Ishikawa (cell line): ENCODE measurements around the gene ZCCHC12.

Source experiments
- CEBPB ChIP-seq: IDR thresholded peaks from 2 replicates; pipeline ENCODE4 v1.6.1; 2012
- CREB1 ChIP-seq: IDR thresholded peaks from 2 replicates; pipeline ENCODE4 v1.6.1; 2012; ENCODE audit warnings: low read depth
- EGR1 ChIP-seq: IDR thresholded peaks from 2 replicates; pipeline ENCODE4 v1.6.1; 2012
- EP300 ChIP-seq: IDR thresholded peaks from 2 replicates; pipeline ENCODE4 v1.6.1; 2012; ENCODE audit warnings: borderline replicate concordance
- FOXM1 ChIP-seq: IDR thresholded peaks from 2 replicates; pipeline ENCODE4 v1.6.1; 2012; ENCODE audit warnings: low read depth, borderline replicate concordance
- NFIC ChIP-seq: IDR thresholded peaks from 2 replicates; pipeline ENCODE4 v1.6.1; 2012
- RAD21 ChIP-seq: IDR thresholded peaks from 2 replicates; pipeline ENCODE4 v1.6.1; 2012; ENCODE audit warnings: low read depth
- REST ChIP-seq: IDR thresholded peaks from 2 replicates; pipeline ENCODE4 v1.6.1; 2012; ENCODE audit warnings: low read depth, mild to moderate bottlenecking
- TAF1 ChIP-seq: IDR thresholded peaks from 2 replicates; pipeline ENCODE4 v1.6.1; 2012; ENCODE audit warnings: low read depth, mild to moderate bottlenecking
- TCF12 ChIP-seq: IDR thresholded peaks from 2 replicates; pipeline ENCODE4 v1.6.1; 2012; ENCODE audit warnings: low read depth
- TEAD4 ChIP-seq: IDR thresholded peaks from 2 replicates; pipeline ENCODE4 v1.6.1; 2012
- USF1 ChIP-seq: IDR thresholded peaks from 2 replicates; pipeline ENCODE4 v1.6.1; 2012
- YY1 ChIP-seq: IDR thresholded peaks from 2 replicates; pipeline ENCODE4 v1.6.1; 2012; ENCODE audit warnings: low read depth
- ZBTB7A ChIP-seq: IDR thresholded peaks from 2 replicates; pipeline ENCODE4 v1.6.1; 2012; ENCODE audit warnings: low read depth
- TF ChIP-seq, protein P1 (sequence below): IDR thresholded peaks from 2 replicates; pipeline ENCODE4 v1.6.1; 2012

The ZCCHC12 gene

DNA sequence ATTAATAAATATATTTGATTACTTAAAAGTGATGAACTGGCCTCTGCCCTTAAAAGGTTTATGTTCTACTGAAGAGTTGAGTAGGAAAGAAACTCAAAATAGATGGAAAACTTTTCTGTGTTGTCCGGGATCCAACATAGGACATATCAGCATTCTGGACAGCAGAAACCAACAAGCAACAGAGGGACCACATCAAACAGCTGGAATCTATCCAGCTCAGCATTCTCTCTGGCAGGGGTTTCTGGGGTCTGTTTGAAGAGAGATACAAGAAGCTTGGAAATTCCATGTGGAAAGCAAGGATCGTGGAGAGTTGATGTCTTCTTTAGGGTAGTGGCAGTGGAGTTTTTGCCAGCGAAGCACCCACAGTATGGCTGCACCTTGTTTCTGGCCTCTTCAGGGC lies 43.6 kb downstream of the ZCCHC12 start:
- TF ChIP-seq EP300 (no peak), FOXM1 (no peak), TCF12 (no peak), CEBPB (no peak), NFIC (no peak), ZBTB7A (no peak), REST (no peak), USF1 (no peak), TAF1 (no peak), TEAD4 (no peak), RAD21 (no peak), EGR1 (no peak)
- TF ChIP-seq, protein P1, sequence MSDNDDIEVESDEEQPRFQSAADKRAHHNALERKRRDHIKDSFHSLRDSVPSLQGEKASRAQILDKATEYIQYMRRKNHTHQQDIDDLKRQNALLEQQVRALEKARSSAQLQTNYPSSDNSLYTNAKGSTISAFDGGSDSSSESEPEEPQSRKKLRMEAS = no peak

DNA sequence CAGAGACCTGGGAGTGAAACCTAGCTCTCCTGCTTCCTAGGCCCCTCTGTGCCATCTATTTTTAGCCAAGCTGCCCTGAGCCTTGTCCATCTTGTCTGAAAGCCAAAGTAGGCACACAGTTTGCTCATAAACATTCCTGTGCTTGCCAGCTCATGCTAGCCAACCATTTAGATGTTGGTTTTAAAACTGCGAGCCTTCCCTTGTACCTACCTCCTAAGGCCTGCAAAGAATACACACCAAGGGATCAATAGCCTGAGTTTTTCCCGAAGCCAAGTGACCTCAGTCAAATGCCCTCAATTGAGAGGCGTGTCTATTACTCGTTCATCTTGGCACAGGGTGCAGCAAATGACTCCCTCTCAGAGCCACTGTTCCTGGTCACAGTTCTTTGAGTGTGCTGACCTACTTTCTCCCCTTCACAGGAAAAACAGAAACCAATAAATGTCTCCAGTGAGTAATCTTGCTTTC lies 48.5 kb downstream of the ZCCHC12 start:
- TF ChIP-seq CEBPB (no peak), FOXM1 (no peak), USF1 (no peak), EGR1 (no peak), ZBTB7A (no peak), TEAD4 (no peak), RAD21 (no peak), YY1 (no peak), NFIC (no peak), CREB1 (no peak), REST (no peak), TCF12 (no peak), TAF1 (no peak), EP300 (no peak)
- TF ChIP-seq, protein P1 = no peak
